ENCODE measurements around the gene SCD. TPM values are rescaled to one million over a fixed set of nuclear protein-coding genes. Genes with fewer than 3 reads are reported as not detected.

The SCD gene
- total and polyA plus RNA-seq, 2 of the 13 experiments (the other 11 are each of a cell fraction or from before 2014, with no cell fraction given), result 492 to 512 TPM

- TF ChIP-seq ZFAT (CRISPR knock-in tag; conservative IDR thresholded peaks at IDR 0.05) (no peak), JUNB (CRISPR knock-in tag; IDR thresholded peaks at IDR 0.05; ENCODE audit: borderline replicate concordance) (peak; percentile 56; the same call in 1 of the 2 replicates), ZNF552 (CRISPR knock-in tag; IDR thresholded peaks at IDR 0.05; ENCODE audit: borderline replicate concordance) (no peak), SKIL (CRISPR knock-in tag; IDR thresholded peaks at IDR 0.05; ENCODE audit: borderline replicate concordance) (no peak), SRF (IDR thresholded peaks at IDR 0.05; ENCODE audit: low read depth, low read length) (no peak), JUND (CRISPR knock-in tag; IDR thresholded peaks at IDR 0.05) (0 out of 2 replicates have a peak, but pooled peaks have one; percentile 7), RNF2 (conservative IDR thresholded peaks at IDR 0.05; ENCODE audit: low read depth) (no peak), ZNF460 (CRISPR knock-in tag; IDR thresholded peaks at IDR 0.05; ENCODE audit: borderline replicate concordance) (no peak), SOX6 (IDR thresholded peaks at IDR 0.05) (no peak), SOX6 (CRISPR knock-in tag; IDR thresholded peaks at IDR 0.05) (peak; percentile 8; the same call in 1 of the 2 replicates), ZNF230 (CRISPR knock-in tag; IDR thresholded peaks at IDR 0.05) (0 out of 2 replicates have a peak, but pooled peaks have one; percentile 8), NFRKB (IDR thresholded peaks at IDR 0.05) (no peak), ATF7-NPFF (CRISPR knock-in tag; IDR thresholded peaks at IDR 0.05; ENCODE audit: low read depth) (0 out of 2 replicates have a peak, but pooled peaks have one; percentile 14), THAP7 (CRISPR knock-in tag; IDR thresholded peaks at IDR 0.05) (0 out of 2 replicates have a peak, but pooled peaks have one; percentile 77), FOXA3 (CRISPR knock-in tag; IDR thresholded peaks at IDR 0.05) (peak; percentile 37), POGZ (CRISPR knock-in tag; IDR thresholded peaks at IDR 0.05) (no peak), ZNF24 (IDR thresholded peaks at IDR 0.05) (no peak), ZNF772 (CRISPR knock-in tag; IDR thresholded peaks at IDR 0.05) (0 out of 2 replicates have a peak, but pooled peaks have one; percentile 9), LBX2 (CRISPR knock-in tag; IDR thresholded peaks at IDR 0.05; ENCODE audit: borderline replicate concordance) (no peak), ZNF275 (CRISPR knock-in tag; IDR thresholded peaks at IDR 0.05; ENCODE audit: borderline replicate concordance) (no peak), BRD4 (CRISPR knock-in tag; IDR thresholded peaks at IDR 0.05) (no peak; the same call in 1 of the 2 replicates), YY1 (IDR thresholded peaks at IDR 0.05; ENCODE audit: insufficient read depth, insufficient replicate concordance, low read depth, low read length) (no peak), PRDM10 (CRISPR knock-in tag; IDR thresholded peaks at IDR 0.05; ENCODE audit: low read depth) (no peak)
Measured at GRCh38 chr10:100374200-100374655, 27.2 kb downstream of the SCD start (continued).
